K562 (cell line): ENCODE measurements around the gene SPRTN. TPM values are rescaled to one million over a fixed set of nuclear protein-coding genes. Genes with fewer than 3 reads are reported as not detected.
A peak's percentile ranks its signal among the peaks of the same experiment; 100 is the strongest.

Source experiments
- ATAC-seq: fragments of 200-7000 bp; cut with Tn5 transposase; 3 replicates; pipeline ENCODE4 v1.9.1; 2020; ENCODE audit warnings: moderate library complexity
- BruUV-seq: library from RNA; stranded (reverse); fragments of 400-500 nt; replicated peaks from 2 replicates; lab custom pipeline; 2021; lab: Mats Ljungman, UMichigan
- CTCF ChIA-PET: fragments of 300-600 bp; formaldehyde crosslinking; extraction: SDS; loops from one replicate; lab custom pipeline; 2021; ENCODE audit warnings: low intra/inter-chr PET ratio; lab: Yijun Ruan, JAX
- POLR2A ChIA-PET: fragments of 300-600, 350-650 bp; sonication (Branson Sonifier 250); formaldehyde crosslinking; extraction: SDS; loops from one replicate; lab custom pipeline; 2021; ENCODE audit warnings: antibody characterized with exemption, inconsistent platforms; lab: Yijun Ruan, JAX
- DNase-seq, 4 experiments: peaks; one replicate each; pipeline versions ENCODE4 v3.0.0 to v3.0.0-alpha.2; 2011 to 2018; ENCODE audit warnings: low spot score in 3 of 4, mixed read lengths in 3 of 4; ENCODE audit errors: extremely low read depth in 1 of 4
- FAIRE-seq: peaks from 2 replicates; lab custom pipeline; 2011; peaks lifted over from hg19 to GRCh38; lab: Jason Lieb, UNC
- H2AFZ ChIP-seq: 2 replicates; pipeline ENCODE4 v1.6.0; 2011; ENCODE audit warnings: low read depth, low read length, control low read depth, inconsistent platforms
- H3K27ac ChIP-seq: fragments of 200-600 bp; 3 replicates; pipeline ENCODE4 v1.8.0; 2011; ENCODE audit warnings: low read depth, mild to moderate bottlenecking, control low read depth, inconsistent platforms, low read length, moderate library complexity, mixed read lengths; ENCODE audit errors: extremely low read depth
- H3K27me3 ChIP-seq, 2 experiments: fragments of 300-600 bp in 1 of 2; 2 replicates in 1 of 2; 3 replicates in 1 of 2; pipeline versions ENCODE4 v1.6.0 to v1.8.0; 2011; ENCODE audit warnings: inconsistent platforms in 2 of 2, low read length in 2 of 2, mild to moderate bottlenecking in 1 of 2, mixed read lengths in 1 of 2, moderate library complexity in 1 of 2; ENCODE audit not compliant: control insufficient read depth in 2 of 2, insufficient read depth in 2 of 2
- H3K36me3 ChIP-seq: fragments of 300-600 bp; 3 replicates; pipeline ENCODE4 v1.8.0; 2011; ENCODE audit warnings: mild to moderate bottlenecking, low read length, inconsistent platforms; ENCODE audit not compliant: control insufficient read depth, insufficient read depth
- H3K4me1 ChIP-seq, 2 experiments: fragments of 200-600 bp in 1 of 2; replicated peaks in 1 of 2; 2 replicates in 1 of 2; 3 replicates in 1 of 2; pipeline versions ENCODE4 v1.5.1 to v1.8.0; 2011; ENCODE audit warnings: inconsistent platforms in 2 of 2, low read length in 2 of 2, mild to moderate bottlenecking in 1 of 2, mixed read lengths in 1 of 2, moderate library complexity in 1 of 2; ENCODE audit not compliant: control insufficient read depth in 2 of 2, insufficient read depth in 2 of 2
- H3K4me2 ChIP-seq: 2 replicates; pipeline ENCODE4 v1.6.1; 2011; ENCODE audit warnings: low read length, control low read depth, inconsistent platforms, mixed read lengths; ENCODE audit not compliant: insufficient read depth
- H3K4me3 ChIP-seq: fragments of 200-600 bp; sonication (generic), shearing (Covaris generic); 2 replicates; pipeline ENCODE4 v1.5.1; 2016; ENCODE audit warnings: control low read depth, inconsistent platforms
- H3K79me2 ChIP-seq: fragments of 200-600 bp; 3 replicates; pipeline ENCODE4 v1.8.0; 2011; ENCODE audit warnings: low read length, inconsistent platforms; ENCODE audit not compliant: control insufficient read depth, insufficient read depth
- H3K9ac ChIP-seq, 2 experiments: 2 replicates each; pipeline versions ENCODE4 v1.6.0 to v1.6.1; 2011; ENCODE audit warnings: low read depth in 2 of 2, low read length in 2 of 2, control low read depth in 1 of 2, inconsistent platforms in 1 of 2, mild to moderate bottlenecking in 1 of 2, mixed read lengths in 1 of 2; ENCODE audit not compliant: insufficient read depth in 1 of 2
- H3K9me1 ChIP-seq: one replicate; pipeline ENCODE4 v1.6.0; 2011; ENCODE audit warnings: inconsistent platforms, mild to moderate bottlenecking, low read length, moderate library complexity; ENCODE audit not compliant: control insufficient read depth, insufficient read depth
- H3K9me3 ChIP-seq: replicated peaks from 2 replicates; pipeline ENCODE4 v1.5.1; 2011; ENCODE audit warnings: low read depth, low read length, inconsistent platforms; ENCODE audit not compliant: control insufficient read depth, insufficient read depth
- H4K20me1 ChIP-seq: replicated peaks from 2 replicates; pipeline ENCODE4 v1.6.1; 2011; ENCODE audit warnings: low read length, inconsistent platforms, mixed read lengths; ENCODE audit not compliant: control insufficient read depth, insufficient read depth
- BCOR ChIP-seq: fragments of 450-650 bp; IDR thresholded peaks from 2 replicates; pipeline ENCODE4 v1.6.1; 2016
- CREB1 ChIP-seq, 2 experiments: sonication (generic) in 1 of 2; formaldehyde crosslinking in 1 of 2; IDR thresholded peaks; 2 replicates each; pipeline versions ENCODE4 v1.6.1 to v1.8.0; 2012 to 2022; ENCODE audit warnings: inconsistent platforms in 1 of 2, mild to moderate bottlenecking in 1 of 2, missing genetic modification reagents in 1 of 2, moderate library complexity in 1 of 2
- GTF2E2 ChIP-seq: fragments of 200-800 bp; sonication (Bioruptor generic); IDR thresholded peaks from 2 replicates; pipeline ENCODE4 v1.6.1; 2016; ENCODE audit warnings: missing genetic modification characterization, missing compliant biosample characterization
- KDM1A ChIP-seq, 2 experiments: fragments of 450-650 bp; IDR thresholded peaks; 2 replicates each; pipeline ENCODE4 v1.6.1; 2016; ENCODE audit warnings: mild to moderate bottlenecking in 2 of 2
- KDM2B ChIP-seq: fragments of 250-450 bp; sonication (Bioruptor Pico); IDR thresholded peaks from 2 replicates; pipeline ENCODE4 v1.8.0; 2021; ENCODE audit warnings: mild to moderate bottlenecking, moderate library complexity
- PHB2 ChIP-seq: fragments of 450-650 bp; IDR thresholded peaks from 2 replicates; pipeline ENCODE4 v1.6.1; 2017; ENCODE audit warnings: low read depth
- RAD51 ChIP-seq: fragments of 450-650 bp; IDR thresholded peaks from 2 replicates; pipeline ENCODE4 v1.7.1; 2016; ENCODE audit warnings: low read depth, mild to moderate bottlenecking, borderline replicate concordance
- RBM17 ChIP-seq: fragments of 200-400 bp; formaldehyde crosslinking; IDR thresholded peaks from 2 replicates; pipeline ENCODE4 v1.6.1; 2017; ENCODE audit warnings: low read depth, mild to moderate bottlenecking, low read length, borderline replicate concordance
- RBM25 ChIP-seq: fragments of 200-400 bp; formaldehyde crosslinking; IDR thresholded peaks from 2 replicates; pipeline ENCODE4 v1.6.1; 2018; ENCODE audit warnings: low read length, low read depth, moderate library complexity; ENCODE audit not compliant: severe bottlenecking
- U2AF2 ChIP-seq: fragments of 200-400 bp; formaldehyde crosslinking; optimal IDR thresholded peaks from 2 replicates; pipeline ENCODE3; 2017; ENCODE audit warnings: low read depth, mild to moderate bottlenecking, low read length
- ZNF449 ChIP-seq: fragments of 250-450 bp; sonication (Bioruptor Pico); IDR thresholded peaks from 2 replicates; pipeline ENCODE4 v1.8.0; 2022; ENCODE audit warnings: moderate library complexity, mild to moderate bottlenecking, inconsistent platforms
- ZNF644 ChIP-seq: fragments of 200-800 bp; sonication (Bioruptor generic); IDR thresholded peaks from 2 replicates; pipeline ENCODE4 v1.6.1; 2016; ENCODE audit warnings: low read depth, missing genetic modification characterization, missing compliant biosample characterization
- ZNF766 ChIP-seq: fragments of 200-800 bp; sonication (Bioruptor generic); conservative IDR thresholded peaks from 2 replicates; pipeline ENCODE4 v1.6.1; 2016; ENCODE audit warnings: missing genetic modification characterization, missing compliant biosample characterization
- WGBS: fragments of 100-300 bp; shearing (Covaris generic); methylation state at CpG from one replicate; pipeline ENCODE4 v1.1.6; 2016; ENCODE audit warnings: low coverage, mixed read lengths; ENCODE audit not compliant: insufficient coverage; ENCODE audit errors: missing lambda C conversion rate; 5-methylcytosine and 5-hydroxymethylcytosine counted together
- in situ Hi-C: fragments of 300-500 bp; cut with MboI; formaldehyde crosslinking; loops from 4 replicates; pipeline ENCODE4 v1.15.0; 2018; ENCODE audit warnings: inconsistent platforms, mixed read lengths
- intact Hi-C: fragments of 100-400 bp; cut with micrococcal nuclease; formaldehyde crosslinking; loops from 2 replicates; pipeline ENCODE4 v1.14.2; 2022
- polyA plus RNA-seq, 8 experiments: library from polyadenylated mRNA; depleted of rRNA in 4 of 8; stranded (reverse) in 5 of 8; unstranded in 3 of 8; fragments of >200 nt; fragmentation: Nextera tagmentation in 2 of 8; fragmentation: Illumina TruSeq in 1 of 8; extraction: Ambion mirVana in 2 of 8; extraction: Trizol in 1 of 8; gene quantifications; 2 replicates each; pipeline versions ENCODE4 v1.2.1 to v1.2.3, GENCODE V29; 2011 to 2014; ENCODE audit warnings: inconsistent platforms in 1 of 8, missing spikeins in 1 of 8
- total RNA-seq, 7 experiments: library from RNA; depleted of rRNA in 6 of 7; stranded (reverse); fragments of >200 nt in 6 of 7; fragmentation: Illumina TruSeq in 2 of 7; extraction: Trizol in 2 of 7; gene quantifications; 2 replicates each; pipeline versions ENCODE4 v1.2.1 to v1.2.3, GENCODE V29; 2011 to 2021; ENCODE audit warnings: low replicate concordance in 1 of 7
- TF ChIP-seq, protein P1 (sequence below): sonication (generic); formaldehyde crosslinking; IDR thresholded peaks from 2 replicates; pipeline ENCODE4 v1.5.0; 2020; ENCODE audit warnings: missing genetic modification reagents
- TF ChIP-seq, protein P2 (sequence below): sonication (generic); formaldehyde crosslinking; IDR thresholded peaks from 2 replicates; pipeline ENCODE4 v1.8.0; 2022; ENCODE audit warnings: mild to moderate bottlenecking, missing genetic modification reagents

SPRTN gene
- total and polyA plus RNA-seq, 9 of the 15 experiments (the other 6 are each of a cell fraction or from before 2014, with no cell fraction given), result 8.1 to 32.5 (median 21.2) TPM

GRCh38 chr1:231311720-231312431 is 26.2 kb upstream of the SPRTN start (continued):
- TF ChIP-seq, protein P1, sequence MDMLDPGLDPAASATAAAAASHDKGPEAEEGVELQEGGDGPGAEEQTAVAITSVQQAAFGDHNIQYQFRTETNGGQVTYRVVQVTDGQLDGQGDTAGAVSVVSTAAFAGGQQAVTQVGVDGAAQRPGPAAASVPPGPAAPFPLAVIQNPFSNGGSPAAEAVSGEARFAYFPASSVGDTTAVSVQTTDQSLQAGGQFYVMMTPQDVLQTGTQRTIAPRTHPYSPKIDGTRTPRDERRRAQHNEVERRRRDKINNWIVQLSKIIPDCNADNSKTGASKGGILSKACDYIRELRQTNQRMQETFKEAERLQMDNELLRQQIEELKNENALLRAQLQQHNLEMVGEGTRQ (CRISPR knock-in tag), result no peak
- no peak for TF ChIP-seq PHB2
- no peak for TF ChIP-seq CREB1 (IDR thresholded peaks at IDR 0.05)
- no peak for TF ChIP-seq CREB1 (CRISPR knock-in tag; IDR thresholded peaks at IDR 0.05)
- TF ChIP-seq RBM17, result no peak
- TF ChIP-seq ZNF449 (CRISPR knock-in tag), result no peak

GRCh38 chr1:231312432-231312788 is 25.7 kb upstream of the SPRTN start:
- Histone ChIP-seq H3K79me2 (no peaks in the 10 kb centered on the region), H3K9me1 (no peaks in the 10 kb centered on the region), H3K27me3 (peaks cover 8 to 12% of the 10 kb centered on the region in 2 experiments; a peak in 3 of 5 replicates), H3K4me2 (no peak overlapping the region), H3K4me3 (no peak overlapping the region), H3K9me3 (no peaks in the 10 kb centered on the region), H4K20me1 (no peaks in the 10 kb centered on the region), H3K4me1 (no peaks in the 10 kb centered on the region), H3K36me3 (no peaks in the 10 kb centered on the region), H3K9ac (no peak overlapping the region), H2AFZ (no peak overlapping the region), H3K27ac (no peak overlapping the region)
- BruUV-seq, result no TSS peak
- peak in 1 of 2 experiments; percentile 35; a peak in 1 of 4 replicates for TF ChIP-seq KDM1A (IDR thresholded peaks at IDR 0.05)
- TF ChIP-seq RAD51, result no peak
- TF ChIP-seq U2AF2, result no peak
- 0 out of 2 replicates have a peak, but pooled peaks have one; percentile 29 for TF ChIP-seq BCOR
- TF ChIP-seq KDM2B (CRISPR knock-in tag), result no peak
- no peak for TF ChIP-seq ZNF644 (tag)
- TF ChIP-seq, protein P2, sequence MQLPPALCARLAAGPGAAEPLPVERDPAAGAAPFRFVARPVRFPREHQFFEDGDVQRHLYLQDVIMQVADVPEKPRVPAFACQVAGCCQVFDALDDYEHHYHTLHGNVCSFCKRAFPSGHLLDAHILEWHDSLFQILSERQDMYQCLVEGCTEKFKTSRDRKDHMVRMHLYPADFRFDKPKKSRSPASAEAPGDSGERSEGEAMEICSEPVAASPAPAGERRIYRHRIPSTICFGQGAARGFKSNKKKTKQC (CRISPR knock-in tag), result no peak
- no peak for TF ChIP-seq ZNF766 (CRISPR knock-in tag)
- TF ChIP-seq GTF2E2 (tag), result no peak
- peak; percentile 78 for TF ChIP-seq RBM25
- POLR2A ChIA-PET, result interaction anchor here (1.0 to 1.5 kb wide), 2 partner anchors 34 to 288 kb away, joined by 3 to 4 read pairs; no protein-coding TSS in a partner anchor
- WGBS, result 35% methylated on average over 5 of the region's 5 CpGs
- in situ Hi-C loops (no loop called here), intact Hi-C loops (no loop called here)
- DNase-seq, result no peak
- CTCF ChIA-PET, result no interaction called here
- FAIRE-seq, result no peak
- no peak for ATAC-seq
